Stimulated activated CD8-positive, alpha-beta memory T cell treated with anti-CD3 and anti-CD28 coated beads, Interleukin-7, amount 100 ng/mL, for 1 hour (primary cell): ENCODE measurements around the gene COBL.
"Not testable (repeated sequence)": the region's sequence is repeated elsewhere in the genome, so short reads cannot be mapped to it uniquely, and the experiment has no call there.

Experiments used
- DNase-seq, 2 donors: peaks; one replicate each; pipeline ENCODE4 v3.0.0-alpha.2; 2020; ENCODE audit warnings: low read depth in 2 of 2

The COBL gene

DNA sequence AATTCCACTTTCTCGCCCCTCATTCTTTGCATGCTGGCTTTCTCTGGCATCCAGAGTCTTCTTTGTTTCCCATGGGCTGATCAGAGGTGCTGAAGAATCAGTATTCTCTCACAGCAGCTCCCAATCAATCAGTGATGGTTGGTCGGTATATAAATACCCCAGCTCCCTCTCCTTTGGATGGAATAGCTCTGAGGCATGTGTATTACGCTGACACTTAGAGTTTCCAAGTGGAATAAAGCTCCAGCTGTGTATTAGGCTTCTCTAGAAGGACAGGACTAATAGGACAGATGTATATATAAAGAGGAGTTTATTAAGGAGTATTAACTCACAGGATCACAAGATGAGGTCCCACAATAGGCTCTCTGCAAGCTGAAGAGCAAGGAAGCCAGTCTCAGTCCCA lies 315.7 kb downstream of the COBL start:
- DNase-seq: no peak

DNA sequence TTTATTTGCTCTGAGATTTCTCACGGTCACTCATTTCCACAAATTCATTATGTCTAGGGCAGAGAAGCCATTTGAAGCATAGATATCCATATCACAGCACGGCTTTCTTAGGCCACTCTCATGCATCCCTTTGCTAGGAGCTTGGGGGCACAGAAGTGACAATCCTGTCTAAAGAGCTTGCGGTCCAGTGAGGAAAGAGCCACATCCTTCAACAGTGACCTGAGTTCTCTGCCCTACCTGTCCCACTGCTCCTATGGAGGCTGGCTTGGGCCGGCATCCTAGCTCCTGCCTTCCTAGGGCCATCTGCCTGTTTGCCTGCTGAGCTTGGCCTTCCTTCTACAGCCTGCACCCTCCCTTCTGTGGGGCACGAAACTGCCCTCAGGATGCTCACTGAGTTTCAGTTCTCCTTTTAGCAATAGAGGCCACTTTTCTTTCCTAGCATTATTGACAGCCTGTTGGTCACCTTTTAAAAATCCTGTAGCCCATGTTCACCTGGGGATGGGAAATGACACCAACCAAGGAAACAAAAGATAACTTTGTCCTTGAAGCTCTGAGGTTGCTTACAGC lies 321.8 kb downstream of the COBL start:
- DNase-seq: no peak

DNA sequence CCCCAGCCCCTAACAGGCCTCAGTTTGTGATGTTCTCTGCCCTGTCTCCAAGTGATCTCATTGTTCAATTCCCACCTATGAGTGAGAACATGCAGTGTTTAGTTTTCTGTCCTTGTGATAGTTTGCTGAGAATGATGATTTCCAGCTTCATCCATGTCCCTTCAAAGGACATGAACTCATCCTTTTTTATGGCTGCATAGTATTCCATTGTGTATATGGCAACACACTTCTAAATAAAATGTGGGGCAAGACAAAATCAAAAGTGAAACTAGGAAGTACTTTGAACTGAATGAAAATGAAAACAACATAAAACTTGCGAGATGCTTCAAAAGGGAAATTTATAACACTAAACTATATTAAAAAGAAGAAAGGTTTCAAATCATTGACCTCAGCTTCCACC lies 326.4 kb downstream of the COBL start:
- not testable (repeated sequence) for DNase-seq

DNA sequence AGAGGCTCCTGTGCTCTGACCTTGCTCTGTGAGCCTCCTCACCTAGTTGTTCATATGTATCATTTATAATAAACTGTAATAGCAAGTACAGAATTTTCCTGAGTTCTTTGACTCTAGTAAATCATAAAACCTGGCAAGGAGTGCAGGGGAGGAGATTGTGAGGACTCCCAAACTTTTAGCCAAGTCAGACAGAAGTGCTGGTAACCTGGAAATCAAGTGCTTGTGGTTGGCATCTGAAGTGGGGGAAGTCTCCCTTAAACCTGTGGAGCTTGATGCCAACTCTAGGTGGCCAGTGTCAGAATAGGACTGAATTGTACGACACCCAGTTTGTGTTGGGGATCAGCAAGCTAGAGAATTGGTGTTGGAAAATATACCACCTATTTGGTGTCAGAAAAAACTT lies 327.6 kb downstream of the COBL start:
- no peak for DNase-seq

DNA sequence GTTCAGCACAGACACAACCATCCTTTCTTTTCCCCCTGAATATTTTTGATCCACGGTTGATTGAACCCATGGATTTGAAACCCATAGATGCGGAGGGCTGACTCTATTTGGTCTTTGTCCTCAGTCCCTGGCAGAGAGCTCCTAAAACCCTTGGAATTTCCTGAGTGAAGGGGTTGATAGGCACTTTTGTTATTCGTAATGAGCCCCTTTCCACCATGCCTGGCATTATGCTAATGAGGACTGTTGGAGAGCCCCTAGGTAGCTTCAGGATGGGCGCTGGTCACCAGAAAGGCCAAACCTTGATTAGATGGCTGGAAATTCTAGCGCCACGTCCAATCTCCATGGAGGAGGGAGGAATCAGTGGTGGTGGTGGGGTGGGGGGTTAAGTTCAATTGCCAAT lies 328.1 kb downstream of the COBL start:
- no peak for DNase-seq

DNA sequence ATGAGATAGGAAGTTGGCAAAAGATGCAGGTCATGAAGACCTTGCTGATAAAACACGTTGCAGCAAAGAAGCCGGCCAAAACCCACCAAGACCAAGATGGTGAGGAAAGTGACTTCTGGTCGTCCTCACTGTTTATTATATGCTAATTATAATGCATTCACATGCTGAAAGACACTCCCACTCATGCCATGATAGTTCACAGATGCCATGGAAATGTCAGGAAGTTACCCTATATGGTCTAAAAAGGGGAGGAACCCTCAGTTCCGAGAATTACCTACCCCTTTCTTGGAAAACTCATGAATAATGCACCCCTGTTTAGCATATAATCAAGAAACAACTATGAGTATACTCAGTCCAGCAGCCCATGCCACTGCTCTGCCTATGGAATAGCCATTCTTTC lies 331.5 kb downstream of the COBL start:
- no peak for DNase-seq

DNA sequence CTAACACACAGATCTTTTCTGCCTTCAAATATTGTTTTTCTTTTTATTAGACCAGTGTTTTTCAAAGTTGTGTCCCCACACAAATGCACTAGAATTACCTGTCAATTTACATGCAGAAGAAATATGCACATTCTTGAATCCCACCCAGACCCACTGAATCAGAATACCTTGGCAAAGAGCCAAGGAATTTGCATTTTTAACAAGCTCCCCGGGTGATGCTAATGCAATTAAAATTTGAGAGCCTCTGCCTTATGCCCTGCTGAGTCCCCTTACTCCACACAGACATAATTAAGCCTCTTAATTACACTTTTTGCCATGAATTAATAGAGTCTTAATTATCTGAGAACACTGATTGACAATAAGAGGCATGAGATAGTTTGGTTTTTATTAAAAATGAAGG lies 332.8 kb downstream of the COBL start:
- DNase-seq: no peak

DNA sequence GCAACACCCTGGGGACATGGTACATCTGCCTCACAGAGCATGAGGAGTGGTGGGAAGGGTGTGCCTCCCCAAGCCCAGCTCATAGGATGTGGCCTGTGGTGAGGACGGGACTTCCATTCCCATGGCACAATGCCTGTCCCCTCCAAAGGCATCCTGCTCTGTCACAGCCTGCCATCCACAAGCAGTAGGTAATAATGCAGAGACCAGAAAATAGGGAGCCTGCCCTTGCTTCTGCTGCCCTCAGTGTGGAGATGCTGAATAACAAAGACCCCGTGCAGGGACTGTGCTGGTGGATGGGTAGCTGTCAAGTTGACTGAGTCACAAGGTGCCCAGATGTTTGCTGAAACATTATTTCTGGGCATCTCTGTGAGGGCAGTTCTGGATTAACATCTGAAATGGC lies 334.0 kb downstream of the COBL start:
- DNase-seq: no peak

DNA sequence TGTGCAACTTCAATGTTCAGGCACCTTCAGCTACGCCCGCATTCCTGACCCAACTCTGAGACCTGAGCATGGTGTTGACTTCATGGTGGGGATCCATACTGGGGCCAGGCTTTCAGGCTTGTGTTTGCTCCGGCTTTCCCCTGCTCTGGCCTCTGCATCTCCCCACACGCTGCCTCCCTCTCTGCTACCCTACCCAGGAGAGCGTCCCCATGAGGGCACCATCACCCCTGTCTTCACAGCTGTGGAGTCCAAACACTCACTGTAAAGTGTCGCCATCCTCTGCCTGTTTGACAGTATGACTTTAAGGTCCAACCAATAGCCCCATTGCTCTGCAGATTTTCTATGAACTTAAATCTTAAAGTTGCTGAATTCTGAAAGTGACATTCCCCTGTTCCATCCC lies 334.9 kb downstream of the COBL start:
- no peak for DNase-seq

DNA sequence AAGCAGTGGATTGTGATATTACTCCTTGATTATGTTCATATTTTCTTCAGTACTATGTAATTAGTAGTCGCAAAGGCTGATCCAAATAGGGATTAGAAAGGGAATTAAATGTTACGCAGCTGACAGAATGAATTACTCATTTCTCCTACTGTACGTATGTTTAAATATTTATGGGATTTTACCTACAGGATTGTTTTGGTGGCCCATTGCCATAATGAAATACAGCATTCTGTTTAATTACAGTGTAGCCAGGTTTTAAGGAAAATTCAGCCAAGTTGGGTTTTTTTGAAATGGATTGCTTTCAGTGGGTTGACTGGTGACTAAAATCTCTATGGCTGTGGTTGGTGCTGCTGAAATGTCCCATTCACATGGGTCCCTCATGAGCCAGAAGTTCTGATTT lies 336.2 kb downstream of the COBL start:
- DNase-seq: no peak

DNA sequence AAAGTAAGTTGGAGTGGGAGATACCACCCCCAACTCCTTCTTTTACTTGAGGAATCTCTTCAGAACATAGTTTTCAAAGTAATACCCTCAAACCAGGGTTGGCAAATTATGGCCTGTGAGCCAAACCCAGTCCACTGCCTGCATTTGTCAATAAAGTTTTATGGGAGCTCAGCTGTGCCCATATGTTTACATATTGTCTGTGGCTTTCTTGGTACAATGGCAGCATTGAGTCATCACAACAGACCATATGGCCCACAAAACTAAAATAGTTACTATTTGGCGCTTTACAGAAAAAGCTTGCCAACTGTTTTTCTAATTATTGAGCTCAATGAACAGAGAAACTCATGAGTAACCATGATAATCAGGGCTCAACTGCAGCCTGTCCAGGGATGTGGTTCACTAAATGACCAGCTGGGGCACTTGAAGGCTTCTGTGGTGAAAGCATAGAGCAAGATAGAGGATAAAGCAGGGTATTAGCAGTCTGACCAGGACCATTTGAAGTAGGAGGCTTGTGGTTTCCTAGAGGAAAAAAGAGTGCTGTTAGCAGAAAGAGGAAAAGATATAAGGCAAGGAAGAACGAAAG lies 337.9 kb downstream of the COBL start:
- DNase-seq: no peak

DNA sequence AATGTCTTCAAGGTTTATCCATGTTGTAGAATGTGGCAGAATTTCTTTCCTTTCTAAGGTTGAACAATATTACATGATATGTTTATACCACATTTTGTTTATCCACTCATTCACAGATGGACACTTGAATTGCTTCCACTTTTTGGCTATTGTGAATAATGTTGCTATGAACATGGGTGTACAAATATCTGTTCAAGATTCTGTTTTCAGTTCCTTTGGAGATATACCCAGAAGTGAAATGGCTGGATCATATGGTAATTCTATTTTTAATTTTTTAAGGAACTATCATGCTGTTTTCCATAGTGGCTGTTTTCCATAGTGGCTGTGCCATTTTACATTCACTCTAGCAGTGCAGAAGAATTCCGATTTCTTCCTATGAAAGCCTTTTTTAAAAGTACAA lies 339.2 kb downstream of the COBL start:
- no peak for DNase-seq

DNA sequence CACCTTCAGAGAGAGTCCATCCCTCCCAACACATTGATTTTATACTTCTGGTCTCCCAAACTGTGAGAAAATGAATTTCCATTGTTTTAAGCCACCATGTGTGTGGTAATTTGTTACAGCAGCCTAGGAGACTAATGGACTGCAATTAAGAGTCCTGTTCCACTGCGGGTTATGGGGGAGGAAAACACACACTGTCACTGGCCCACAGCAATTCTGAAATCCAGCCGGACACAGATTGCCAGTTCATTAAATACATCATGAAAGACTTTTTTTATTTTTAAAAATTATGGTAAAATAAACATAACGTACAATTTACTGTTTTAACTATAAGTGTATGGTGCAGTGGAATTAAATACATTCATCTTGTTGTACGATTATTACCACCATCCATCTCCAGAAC lies 340.5 kb downstream of the COBL start:
- no peak for DNase-seq

DNA sequence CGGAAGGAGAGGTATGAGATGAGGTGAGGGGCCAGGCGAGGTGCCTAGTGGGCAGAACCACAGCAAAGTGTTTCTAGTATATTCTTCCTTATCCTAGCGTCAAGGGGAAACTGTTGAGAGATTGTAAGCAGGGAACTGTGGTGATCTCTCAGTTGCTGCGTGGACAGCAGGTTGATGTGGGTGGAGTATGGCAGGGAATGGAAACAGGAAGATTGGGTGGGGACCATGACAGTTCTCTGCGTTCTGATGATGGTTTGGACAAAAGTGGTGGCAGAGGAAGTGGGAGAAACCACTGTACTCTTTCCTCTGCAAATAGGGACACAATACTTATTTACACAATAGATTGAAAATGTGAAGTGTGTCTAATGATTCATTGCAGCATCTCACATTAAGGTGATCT lies 342.4 kb downstream of the COBL start:
- no peak for DNase-seq

DNA sequence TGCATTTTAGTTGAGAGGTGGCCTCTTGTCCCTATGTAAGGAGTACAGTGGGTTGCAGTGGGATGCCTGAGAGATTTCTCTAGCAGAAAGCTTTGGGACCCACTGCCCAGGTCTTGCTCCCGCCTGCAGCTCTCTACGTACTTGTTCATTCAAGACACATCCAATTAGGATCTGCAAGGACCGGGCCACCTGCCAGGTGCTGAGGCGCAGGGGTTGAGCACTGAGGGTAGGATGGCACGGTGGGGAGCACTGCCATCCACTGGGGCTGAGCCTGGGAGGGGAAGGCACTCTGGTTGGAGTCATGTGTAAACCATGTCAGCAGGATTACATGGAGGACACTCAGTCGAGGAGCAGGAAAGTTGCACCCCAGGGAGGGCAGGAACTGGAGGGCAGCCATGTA lies 342.8 kb downstream of the COBL start:
- no peak for DNase-seq

DNA sequence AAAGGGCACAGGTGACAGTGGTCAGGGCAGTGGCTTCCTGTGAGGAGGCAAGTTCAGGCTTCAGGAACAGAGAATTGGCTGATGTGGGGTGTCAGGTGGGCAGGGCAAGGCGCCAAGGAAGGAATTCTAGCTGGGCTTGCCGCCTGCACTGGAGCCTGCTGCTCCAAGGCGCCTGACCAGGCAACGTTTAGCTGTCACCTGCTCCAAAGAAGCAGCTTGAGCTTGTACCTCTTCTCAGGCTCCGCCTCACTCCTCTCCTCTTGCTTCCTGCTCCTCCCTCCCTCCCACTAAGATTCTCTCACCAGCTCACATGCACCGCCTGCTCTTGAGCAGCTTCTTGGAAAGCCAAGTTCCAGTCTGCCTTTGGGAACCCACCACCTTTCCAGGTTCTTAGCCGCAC lies 346.5 kb downstream of the COBL start:
- DNase-seq: no peak
